SH-SY5Y (cell line): Measurements from ENCODE around the gene BICRA.

Source experiments
- GATA2 ChIP-seq: IDR thresholded peaks from 2 replicates; pipeline ENCODE4 v1.6.1; 2011; ENCODE audit warnings: mild to moderate bottlenecking, low read depth, low read length
- GATA3 ChIP-seq: IDR thresholded peaks from 2 replicates; pipeline ENCODE4 v1.6.1; 2011; ENCODE audit warnings: low read depth, mild to moderate bottlenecking, low read length, moderate library complexity

DNA sequence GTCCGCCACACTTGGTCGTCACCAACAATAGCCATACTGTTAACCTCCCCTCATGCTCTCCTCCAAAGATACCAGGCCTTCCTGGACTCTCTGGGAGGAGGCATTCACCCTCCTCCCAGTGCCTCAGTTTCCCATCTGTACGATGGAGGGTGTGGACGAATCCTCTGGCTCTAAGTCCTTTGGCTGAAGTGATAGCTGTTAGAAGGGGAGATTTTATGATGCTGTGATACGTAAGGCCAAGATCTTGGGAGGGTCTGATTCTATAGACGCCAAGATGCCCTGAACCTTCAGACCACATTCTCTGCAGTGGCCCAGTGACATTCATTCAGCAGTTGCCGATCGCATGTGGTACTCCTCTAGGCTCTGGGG lies 121.6 kb downstream of the BICRA start:
- TF ChIP-seq GATA2 (no peak), GATA3 (no peak)
